Measurements from ENCODE around the gene PTPRN.

Gene PTPRN

DNA sequence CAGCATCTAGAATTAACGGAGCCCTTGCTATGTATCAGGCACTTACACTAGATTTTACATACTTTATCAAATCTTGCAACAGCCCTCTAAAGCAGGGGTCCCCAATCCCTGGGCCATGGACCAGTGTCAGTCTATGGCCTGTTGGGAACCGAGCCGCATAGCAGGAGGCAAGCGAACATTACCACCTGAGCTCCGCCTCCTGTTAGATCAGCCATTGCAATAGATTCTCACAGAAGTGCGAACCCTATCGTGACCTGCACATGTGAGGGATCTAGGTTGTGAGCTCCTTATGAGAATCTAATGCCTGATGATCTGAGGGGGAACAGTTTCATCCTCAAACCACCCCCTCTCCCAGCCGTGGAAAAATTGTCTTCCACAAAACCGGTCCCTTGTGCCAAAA, 16.6 kb downstream of the PTPRN start:
- WGBS (ENCODE audit: extremely low coverage, insufficient coverage, low lambda C conversion rate), result no CpG with 5 or more reads among the region's 9 CpGs
- no peak overlapping the region for H4K8ac ChIP-seq (ENCODE audit: low read depth, low read length)
- DNase-seq, result no peak

DNA sequence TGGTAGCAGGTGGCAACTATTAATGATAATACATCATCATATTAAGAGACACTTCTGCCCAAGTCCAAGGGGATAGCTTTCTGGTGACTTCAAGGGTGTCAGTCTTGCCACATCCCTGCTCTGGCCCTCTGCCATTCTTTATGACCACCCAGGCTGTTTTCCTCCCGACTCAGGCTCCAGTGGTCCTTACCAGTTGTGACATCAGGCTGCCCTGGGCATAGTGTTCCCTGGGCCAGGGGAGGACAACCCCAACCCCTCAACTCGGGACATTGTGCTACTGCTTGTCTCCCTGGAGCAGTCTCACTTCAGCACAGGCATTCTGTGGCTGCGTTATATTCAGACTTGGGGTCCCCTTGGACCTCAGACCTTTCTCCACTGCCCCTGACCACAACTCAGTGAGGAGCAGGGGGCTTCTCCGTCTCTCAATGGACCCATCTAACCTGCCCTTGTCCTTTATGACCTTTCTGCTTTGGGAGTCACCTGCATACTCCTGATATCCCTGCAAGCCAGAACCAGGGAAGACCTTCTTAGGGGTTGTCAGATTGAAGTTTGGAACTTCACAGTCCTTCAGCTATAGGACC, 17.2 kb downstream of the PTPRN start:
- H3K79me1 ChIP-seq (ENCODE audit: low read length), result no peaks in the 10 kb centered on the region
- no peak overlapping the region for H2AK5ac ChIP-seq (ENCODE audit: low read length)
- H3K4ac ChIP-seq (ENCODE audit: low read depth, low read length), result no peak overlapping the region
- DNase-seq, result no peak
- H3K18ac ChIP-seq (ENCODE audit: low read length), result no peak overlapping the region
- no peaks in the 10 kb centered on the region for H3K27me3 ChIP-seq (ENCODE audit: insufficient read depth, low read length, poor library complexity)
- no peak overlapping the region for H3K27ac ChIP-seq (ENCODE audit: low read depth, low read length)
- no peak overlapping the region for H3K56ac ChIP-seq (ENCODE audit: low read length)
- H3K36me3 ChIP-seq (ENCODE audit: control insufficient read depth, insufficient read depth, low read length), result no peaks in the 10 kb centered on the region
- H2BK120ac ChIP-seq (ENCODE audit: low read depth, low read length), result no peak overlapping the region
- WGBS (ENCODE audit: extremely low coverage, insufficient coverage, low lambda C conversion rate), result no CpG with 5 or more reads among the region's 4 CpGs
- no peak overlapping the region for H2BK15ac ChIP-seq (replicated peaks; ENCODE audit: low read depth)
- no peak overlapping the region for H3K4me2 ChIP-seq (ENCODE audit: low read length)
- no peak overlapping the region for H3K4me3 ChIP-seq (ENCODE audit: low read length)
- no peak overlapping the region for H3K9ac ChIP-seq (ENCODE audit: low read length)
- no peak overlapping the region for H3K23ac ChIP-seq (ENCODE audit: low read length)
- no peak overlapping the region for H2BK5ac ChIP-seq (ENCODE audit: low read length)
- H3K4me1 ChIP-seq (ENCODE audit: control insufficient read depth, low read depth, low read length), result no peaks in the 10 kb centered on the region
- H3K79me2 ChIP-seq (ENCODE audit: control insufficient read depth, insufficient read depth, low read length), result no peaks in the 10 kb centered on the region
- H4K8ac ChIP-seq (ENCODE audit: low read depth, low read length), result no peak overlapping the region
- H4K5ac ChIP-seq (ENCODE audit: low read length), result no peak overlapping the region

More for the DNA sequence above, 16.6 kb downstream of the PTPRN start:
- Histone ChIP-seq H2BK15ac (replicated peaks; ENCODE audit: low read depth) (no peak overlapping the region), H3K27me3 (ENCODE audit: insufficient read depth, low read length, poor library complexity) (no peaks in the 10 kb centered on the region), H3K4ac (ENCODE audit: low read depth, low read length) (no peak overlapping the region), H3K27ac (ENCODE audit: low read depth, low read length) (no peak overlapping the region), H3K79me2 (ENCODE audit: control insufficient read depth, insufficient read depth, low read length) (no peaks in the 10 kb centered on the region), H3K23ac (ENCODE audit: low read length) (no peak overlapping the region), H3K18ac (ENCODE audit: low read length) (no peak overlapping the region), H3K79me1 (ENCODE audit: low read length) (no peaks in the 10 kb centered on the region), H3K4me1 (ENCODE audit: control insufficient read depth, low read depth, low read length) (no peaks in the 10 kb centered on the region), H4K5ac (ENCODE audit: low read length) (no peak overlapping the region), H3K36me3 (ENCODE audit: control insufficient read depth, insufficient read depth, low read length) (no peaks in the 10 kb centered on the region), H3K4me2 (ENCODE audit: low read length) (no peak overlapping the region), H2AK5ac (ENCODE audit: low read length) (no peak overlapping the region), H3K56ac (ENCODE audit: low read length) (no peak overlapping the region), H3K4me3 (ENCODE audit: low read length) (no peak overlapping the region), H2BK120ac (ENCODE audit: low read depth, low read length) (no peak overlapping the region), H3K9ac (ENCODE audit: low read length) (no peak overlapping the region), H2BK5ac (ENCODE audit: low read length) (no peak overlapping the region)

DNA sequence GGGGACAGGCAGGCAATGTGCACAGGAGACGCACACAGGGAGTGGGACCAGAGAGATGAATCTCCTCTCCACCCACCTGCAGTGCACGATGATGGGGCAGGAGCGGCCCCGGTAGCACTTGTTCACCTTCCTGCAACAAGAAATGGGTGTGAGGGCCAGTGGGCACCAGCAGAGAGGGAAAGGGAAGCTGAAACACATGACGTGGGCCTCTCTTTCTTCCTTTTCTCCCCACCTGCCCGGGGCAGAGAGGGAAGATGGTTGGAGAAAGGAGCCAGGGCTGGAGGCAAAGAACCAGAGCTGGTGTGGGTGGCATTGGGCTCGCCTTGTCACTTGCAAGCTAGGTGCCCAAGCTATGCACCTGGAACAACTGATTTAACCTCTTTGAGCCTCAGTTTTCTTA, 17.8 kb downstream of the PTPRN start:
- Histone ChIP-seq H3K79me2 (ENCODE audit: control insufficient read depth, insufficient read depth, low read length) (no peaks in the 10 kb centered on the region), H2BK15ac (replicated peaks; ENCODE audit: low read depth) (no peak overlapping the region), H3K79me1 (ENCODE audit: low read length) (no peaks in the 10 kb centered on the region), H3K27me3 (ENCODE audit: insufficient read depth, low read length, poor library complexity) (no peaks in the 10 kb centered on the region), H4K5ac (ENCODE audit: low read length) (no peak overlapping the region), H3K4me3 (ENCODE audit: low read length) (no peak overlapping the region), H3K4me2 (ENCODE audit: low read length) (no peak overlapping the region), H3K36me3 (ENCODE audit: control insufficient read depth, insufficient read depth, low read length) (no peaks in the 10 kb centered on the region), H3K4ac (ENCODE audit: low read depth, low read length) (no peak overlapping the region), H2BK5ac (ENCODE audit: low read length) (no peak overlapping the region), H3K9ac (ENCODE audit: low read length) (no peak overlapping the region), H3K27ac (ENCODE audit: low read depth, low read length) (no peak overlapping the region), H4K8ac (ENCODE audit: low read depth, low read length) (no peak overlapping the region), H2BK120ac (ENCODE audit: low read depth, low read length) (no peak overlapping the region), H3K23ac (ENCODE audit: low read length) (no peak overlapping the region), H3K56ac (ENCODE audit: low read length) (no peak overlapping the region), H3K18ac (ENCODE audit: low read length) (no peak overlapping the region), H3K4me1 (ENCODE audit: control insufficient read depth, low read depth, low read length) (no peaks in the 10 kb centered on the region), H2AK5ac (ENCODE audit: low read length) (no peak overlapping the region)
- no CpG with 5 or more reads among the region's 7 CpGs for WGBS (ENCODE audit: extremely low coverage, insufficient coverage, low lambda C conversion rate)
- no peak for DNase-seq

DNA sequence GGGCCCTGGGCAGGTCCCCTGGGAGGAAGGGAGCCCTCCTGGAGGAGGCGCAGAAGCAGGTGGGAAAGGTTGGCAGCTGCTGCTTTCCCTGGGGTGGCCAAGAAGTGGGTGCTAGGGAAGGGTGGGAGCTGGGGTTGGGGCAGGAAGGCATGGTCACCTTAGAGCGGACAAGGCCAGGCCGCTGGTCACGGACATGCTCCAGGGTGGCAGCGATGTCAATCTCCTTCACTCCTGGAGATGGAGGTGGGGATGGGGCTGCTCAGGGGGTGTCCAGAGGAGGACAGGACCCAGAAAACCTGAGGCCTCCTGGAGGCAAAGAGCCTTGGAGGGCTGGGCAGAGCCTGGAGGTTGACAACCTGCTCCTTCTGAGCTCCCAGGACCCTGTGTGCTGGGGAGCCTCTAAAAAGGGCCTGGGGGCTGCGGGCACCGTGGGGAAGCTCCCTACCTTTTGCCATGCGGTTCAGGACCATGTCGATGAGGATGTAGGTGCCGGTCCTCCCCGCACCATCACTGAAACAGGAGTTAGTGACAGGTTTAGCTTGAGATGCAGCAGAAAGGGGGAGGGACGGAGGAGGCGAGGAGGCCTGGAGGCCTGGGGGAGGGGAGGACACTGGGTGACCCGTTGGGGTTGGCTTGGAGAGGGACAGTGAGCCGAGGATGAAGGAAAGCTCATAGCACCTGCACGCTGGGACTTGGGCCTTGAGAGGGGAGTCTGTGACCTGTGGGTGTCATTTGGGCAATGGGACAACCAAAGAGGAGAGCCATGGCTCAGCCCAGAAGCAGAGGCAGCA, 18.6 kb downstream of the PTPRN start:
- no peak overlapping the region for H2BK15ac ChIP-seq (replicated peaks; ENCODE audit: low read depth)
- H3K36me3 ChIP-seq (ENCODE audit: control insufficient read depth, insufficient read depth, low read length), result no peaks in the 10 kb centered on the region
- no peak overlapping the region for H3K18ac ChIP-seq (ENCODE audit: low read length)
- H3K27ac ChIP-seq (ENCODE audit: low read depth, low read length), result no peak overlapping the region
- H2BK5ac ChIP-seq (ENCODE audit: low read length), result no peak overlapping the region
- H3K79me2 ChIP-seq (ENCODE audit: control insufficient read depth, insufficient read depth, low read length), result no peaks in the 10 kb centered on the region
- no peak overlapping the region for H4K5ac ChIP-seq (ENCODE audit: low read length)
- H3K4me2 ChIP-seq (ENCODE audit: low read length), result no peak overlapping the region
- no peaks in the 10 kb centered on the region for H3K27me3 ChIP-seq (ENCODE audit: insufficient read depth, low read length, poor library complexity)
- H3K23ac ChIP-seq (ENCODE audit: low read length), result no peak overlapping the region
- H2BK120ac ChIP-seq (ENCODE audit: low read depth, low read length), result no peak overlapping the region
- no peak overlapping the region for H4K8ac ChIP-seq (ENCODE audit: low read depth, low read length)
- no peak overlapping the region for H2AK5ac ChIP-seq (ENCODE audit: low read length)
- no peak overlapping the region for H3K4ac ChIP-seq (ENCODE audit: low read depth, low read length)
- H3K56ac ChIP-seq (ENCODE audit: low read length), result no peak overlapping the region
- H3K9ac ChIP-seq (ENCODE audit: low read length), result no peak overlapping the region
- DNase-seq, result no peak
- no CpG with 5 or more reads among the region's 16 CpGs for WGBS (ENCODE audit: extremely low coverage, insufficient coverage, low lambda C conversion rate)
- H3K4me1 ChIP-seq (ENCODE audit: control insufficient read depth, low read depth, low read length), result peaks cover 2% of the 10 kb centered on the region
- no peaks in the 10 kb centered on the region for H3K79me1 ChIP-seq (ENCODE audit: low read length)
- H3K4me3 ChIP-seq (ENCODE audit: low read length), result no peak overlapping the region

DNA sequence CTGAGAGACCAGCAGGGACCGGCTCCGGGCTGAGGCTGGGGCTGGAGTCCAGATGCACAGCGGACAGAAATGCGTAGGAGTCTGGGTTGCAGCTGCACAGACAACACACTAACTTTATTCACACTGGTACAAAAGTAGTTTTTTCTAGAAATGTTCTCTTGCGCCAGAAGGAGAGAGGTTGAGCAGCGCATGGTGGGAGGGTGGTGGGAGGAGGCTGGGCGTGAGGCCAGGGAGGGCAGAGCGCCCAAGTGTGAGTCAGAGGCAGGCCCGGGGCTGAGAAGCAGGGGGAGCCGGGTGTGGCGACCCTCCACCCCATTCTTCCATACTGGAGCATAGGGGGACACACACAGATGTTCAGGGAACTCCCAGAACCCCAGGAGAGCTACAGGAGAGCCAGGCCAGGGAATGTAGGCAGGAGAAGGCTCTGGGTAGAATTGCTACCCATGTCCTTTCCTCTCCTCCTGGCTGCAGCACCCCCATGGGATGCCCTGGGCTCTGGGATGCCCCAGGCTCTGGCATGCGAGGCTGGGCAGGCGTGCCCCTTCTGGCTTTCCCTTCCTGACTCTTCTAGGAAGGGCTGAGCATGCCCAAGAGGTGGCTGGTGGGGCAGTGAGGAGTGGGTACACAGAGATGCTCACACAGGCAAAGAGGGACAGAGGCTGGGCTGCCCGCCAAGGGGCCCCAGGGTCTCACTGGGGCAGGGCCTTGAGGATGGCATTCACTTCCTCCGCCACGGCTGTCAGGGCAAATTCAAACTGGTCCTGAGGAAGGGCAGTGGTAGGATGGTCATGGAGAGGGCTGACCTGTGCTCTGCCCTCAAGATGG, 19.5 kb downstream of the PTPRN start:
- no peak overlapping the region for H3K9ac ChIP-seq (ENCODE audit: low read length)
- H3K18ac ChIP-seq (ENCODE audit: low read length), result no peak overlapping the region
- no peak overlapping the region for H3K23ac ChIP-seq (ENCODE audit: low read length)
- H4K5ac ChIP-seq (ENCODE audit: low read length), result no peak overlapping the region
- DNase-seq, result no peak
- H3K27ac ChIP-seq (ENCODE audit: low read depth, low read length), result no peak overlapping the region
- H3K79me2 ChIP-seq (ENCODE audit: control insufficient read depth, insufficient read depth, low read length), result no peaks in the 10 kb centered on the region
- peaks cover 2% of the 10 kb centered on the region for H3K4me1 ChIP-seq (ENCODE audit: control insufficient read depth, low read depth, low read length)
- no peak overlapping the region for H3K4me2 ChIP-seq (ENCODE audit: low read length)
- no peaks in the 10 kb centered on the region for H3K36me3 ChIP-seq (ENCODE audit: control insufficient read depth, insufficient read depth, low read length)
- no peak overlapping the region for H2BK5ac ChIP-seq (ENCODE audit: low read length)
- WGBS (ENCODE audit: extremely low coverage, insufficient coverage, low lambda C conversion rate), result no CpG with 5 or more reads among the region's 16 CpGs
- no peak overlapping the region for H2BK120ac ChIP-seq (ENCODE audit: low read depth, low read length)
- H2AK5ac ChIP-seq (ENCODE audit: low read length), result no peak overlapping the region
- H3K27me3 ChIP-seq (ENCODE audit: insufficient read depth, low read length, poor library complexity), result no peaks in the 10 kb centered on the region
- H2BK15ac ChIP-seq (replicated peaks; ENCODE audit: low read depth), result no peak overlapping the region
- no peak overlapping the region for H3K56ac ChIP-seq (ENCODE audit: low read length)
- no peak overlapping the region for H3K4ac ChIP-seq (ENCODE audit: low read depth, low read length)
- no peak overlapping the region for H4K8ac ChIP-seq (ENCODE audit: low read depth, low read length)
- no peak overlapping the region for H3K4me3 ChIP-seq (ENCODE audit: low read length)
- no peaks in the 10 kb centered on the region for H3K79me1 ChIP-seq (ENCODE audit: low read length)

Measured in mesendoderm (in vitro differentiated cells).